Measurements from ENCODE around the gene VWA3B. TPM values are rescaled to one million over a fixed set of nuclear protein-coding genes. Genes with fewer than 3 reads are reported as not detected.

The VWA3B gene
- total and polyA plus RNA-seq, 2 experiments from 2014 or later: 0.80 TPM; not detected in 1

DNA sequence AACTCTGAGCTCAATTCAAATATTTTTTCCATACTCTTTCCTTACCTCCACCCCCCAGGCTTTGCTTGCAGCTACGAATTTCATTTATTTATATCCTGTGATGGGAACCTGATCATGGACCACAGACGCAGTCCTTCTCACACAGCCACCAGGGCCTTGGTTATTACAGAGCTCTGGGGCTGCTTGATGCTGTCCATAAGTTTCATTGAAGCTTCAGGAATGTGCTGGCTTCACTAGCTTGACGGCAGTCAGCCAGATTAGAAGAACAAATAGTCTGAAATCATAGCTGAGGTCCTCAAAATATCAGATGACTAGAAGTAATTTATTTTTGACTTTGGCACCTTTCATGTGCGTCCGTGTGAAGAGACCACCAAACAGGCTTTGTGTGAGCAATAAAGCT lies 104.9 kb downstream of the VWA3B start:
- Histone ChIP-seq H3K9me2 (replicated peaks; ENCODE audit: insufficient read depth) (no peaks in the 10 kb centered on the region), H3K9me3 (ENCODE audit: low read depth) (no peaks in the 10 kb centered on the region), H3K79me2 (no peaks in the 10 kb centered on the region), H4K20me1 (ENCODE audit: insufficient read depth, poor library complexity, severe bottlenecking) (no peaks in the 10 kb centered on the region), H3K27ac (no peak overlapping the region), H3K36me3 (replicated peaks; ENCODE audit: insufficient read depth, low read depth) (no peaks in the 10 kb centered on the region), H2AFZ (no peak overlapping the region), H3K4me2 (no peak overlapping the region), H3K4me3 (no peak overlapping the region), H3K27me3 (no peaks in the 10 kb centered on the region), H3K4me1 (ENCODE audit: insufficient read depth) (no peaks in the 10 kb centered on the region)
- TF ChIP-seq EZH2 (IDR thresholded peaks at IDR 0.05; ENCODE audit: borderline replicate concordance) (no peak), EZH2phosphoT487 (IDR thresholded peaks at IDR 0.05; ENCODE audit: low read depth, severe bottlenecking, unreplicated experiment) (no peak)
- TF ChIP-seq, protein P1, sequence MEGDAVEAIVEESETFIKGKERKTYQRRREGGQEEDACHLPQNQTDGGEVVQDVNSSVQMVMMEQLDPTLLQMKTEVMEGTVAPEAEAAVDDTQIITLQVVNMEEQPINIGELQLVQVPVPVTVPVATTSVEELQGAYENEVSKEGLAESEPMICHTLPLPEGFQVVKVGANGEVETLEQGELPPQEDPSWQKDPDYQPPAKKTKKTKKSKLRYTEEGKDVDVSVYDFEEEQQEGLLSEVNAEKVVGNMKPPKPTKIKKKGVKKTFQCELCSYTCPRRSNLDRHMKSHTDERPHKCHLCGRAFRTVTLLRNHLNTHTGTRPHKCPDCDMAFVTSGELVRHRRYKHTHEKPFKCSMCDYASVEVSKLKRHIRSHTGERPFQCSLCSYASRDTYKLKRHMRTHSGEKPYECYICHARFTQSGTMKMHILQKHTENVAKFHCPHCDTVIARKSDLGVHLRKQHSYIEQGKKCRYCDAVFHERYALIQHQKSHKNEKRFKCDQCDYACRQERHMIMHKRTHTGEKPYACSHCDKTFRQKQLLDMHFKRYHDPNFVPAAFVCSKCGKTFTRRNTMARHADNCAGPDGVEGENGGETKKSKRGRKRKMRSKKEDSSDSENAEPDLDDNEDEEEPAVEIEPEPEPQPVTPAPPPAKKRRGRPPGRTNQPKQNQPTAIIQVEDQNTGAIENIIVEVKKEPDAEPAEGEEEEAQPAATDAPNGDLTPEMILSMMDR (IDR thresholded peaks at IDR 0.05; ENCODE audit: poor library complexity): no peak
- 45% methylated on average over 5 of the region's 5 CpGs for WGBS (ENCODE audit: low lambda C conversion rate, missing lambda C conversion rate)
- peak; percentile 20 for DNase-seq (ENCODE audit: low spot score)

GRCh38 chr2:98201576-98201975 lies 114.6 kb downstream of the VWA3B start:
- no peak overlapping the region for H2AFZ ChIP-seq
- H3K4me3 ChIP-seq: no peak overlapping the region
- DNase-seq (ENCODE audit: low spot score): no peak
- no peaks in the 10 kb centered on the region for H3K9me2 ChIP-seq (replicated peaks; ENCODE audit: insufficient read depth)
- no peaks in the 10 kb centered on the region for H3K9me3 ChIP-seq (ENCODE audit: low read depth)
- H3K79me2 ChIP-seq: no peaks in the 10 kb centered on the region
- WGBS (ENCODE audit: low lambda C conversion rate, missing lambda C conversion rate): 89% methylated on average over 1 of the region's 1 CpG
- TF ChIP-seq EZH2phosphoT487 (IDR thresholded peaks at IDR 0.05; ENCODE audit: low read depth, severe bottlenecking, unreplicated experiment) (no peak), EZH2 (IDR thresholded peaks at IDR 0.05; ENCODE audit: borderline replicate concordance) (no peak)
- TF ChIP-seq, protein P1 (IDR thresholded peaks at IDR 0.05; ENCODE audit: poor library complexity): no peak
- no peak overlapping the region for H3K27ac ChIP-seq
- no peak overlapping the region for H3K4me2 ChIP-seq
- no peaks in the 10 kb centered on the region for H4K20me1 ChIP-seq (ENCODE audit: insufficient read depth, poor library complexity, severe bottlenecking)
- no peaks in the 10 kb centered on the region for H3K36me3 ChIP-seq (replicated peaks; ENCODE audit: insufficient read depth, low read depth)
- H3K4me1 ChIP-seq (ENCODE audit: insufficient read depth): no peaks in the 10 kb centered on the region
- no peaks in the 10 kb centered on the region for H3K27me3 ChIP-seq

DNA sequence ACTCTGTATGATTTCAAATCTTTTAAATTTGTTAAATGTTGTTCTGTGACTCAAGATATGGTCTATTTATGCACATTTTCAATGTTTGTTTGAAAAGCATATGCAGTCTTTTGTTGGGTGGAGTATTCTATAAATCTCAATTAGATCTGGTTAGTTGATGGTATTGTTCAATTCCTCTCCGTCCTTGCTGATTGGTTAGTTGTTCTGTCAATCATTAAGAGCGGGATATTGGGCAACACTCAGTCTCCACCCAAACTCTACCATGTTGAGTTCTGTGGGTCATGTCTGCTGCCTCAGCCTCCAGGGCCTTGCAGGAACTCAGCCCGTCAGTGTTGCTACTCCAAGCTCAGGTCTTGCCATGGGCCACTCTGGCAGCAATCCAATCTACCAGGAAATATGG lies 118.9 kb downstream of the VWA3B start:
- 95% methylated on average over 3 of the region's 3 CpGs for WGBS (ENCODE audit: low lambda C conversion rate, missing lambda C conversion rate)
- H3K4me1 ChIP-seq (ENCODE audit: insufficient read depth): no peaks in the 10 kb centered on the region
- H3K4me3 ChIP-seq: no peak overlapping the region
- H3K79me2 ChIP-seq: no peaks in the 10 kb centered on the region
- H4K20me1 ChIP-seq (ENCODE audit: insufficient read depth, poor library complexity, severe bottlenecking): no peaks in the 10 kb centered on the region
- H3K9me3 ChIP-seq (ENCODE audit: low read depth): no peaks in the 10 kb centered on the region
- H3K9me2 ChIP-seq (replicated peaks; ENCODE audit: insufficient read depth): no peaks in the 10 kb centered on the region
- no peaks in the 10 kb centered on the region for H3K27me3 ChIP-seq
- no peak for DNase-seq (ENCODE audit: low spot score)
- TF ChIP-seq, protein P1 (IDR thresholded peaks at IDR 0.05; ENCODE audit: poor library complexity): no peak
- TF ChIP-seq EZH2phosphoT487 (IDR thresholded peaks at IDR 0.05; ENCODE audit: low read depth, severe bottlenecking, unreplicated experiment): no peak
- TF ChIP-seq EZH2 (IDR thresholded peaks at IDR 0.05; ENCODE audit: borderline replicate concordance): no peak
- no peak overlapping the region for H3K27ac ChIP-seq
- no peak overlapping the region for H2AFZ ChIP-seq
- H3K4me2 ChIP-seq: no peak overlapping the region
- no peaks in the 10 kb centered on the region for H3K36me3 ChIP-seq (replicated peaks; ENCODE audit: insufficient read depth, low read depth)
